Omental fat pad (tissue), 4 donors: Measurements from ENCODE around the gene C11orf97. TPM values are rescaled to one million over a fixed set of nuclear protein-coding genes. Genes with fewer than 3 reads are reported as not detected.

Source experiments
- ATAC-seq: fragments of 150-250 bp; one replicate; pipeline ENCODE4 v1.9.1; 2016; ENCODE audit warnings: mild to moderate bottlenecking, moderate library complexity; ENCODE audit not compliant: low FRiP score
- DNase-seq: peaks from one replicate; pipeline ENCODE4 v3.0.0-alpha.2; 2019; ENCODE audit warnings: low spot score
- total RNA-seq, 4 donors: library from RNA; depleted of rRNA; stranded (reverse); fragments of >200 nt; gene quantifications; one replicate each; pipeline ENCODE4 v1.1.0, GENCODE V29; 2016
- TF ChIP-seq, protein P1 (sequence below), 3 donors: fragments of 450-650 bp; IDR thresholded peaks; one replicate each; pipeline ENCODE4 v1.5.1; 2016 to 2017; ENCODE audit warnings: antibody characterized with exemption in 3 of 3, mild to moderate bottlenecking in 3 of 3, moderate library complexity in 2 of 3

Gene C11orf97
- total RNA-seq, 4 donors from 2014 or later: not detected

DNA sequence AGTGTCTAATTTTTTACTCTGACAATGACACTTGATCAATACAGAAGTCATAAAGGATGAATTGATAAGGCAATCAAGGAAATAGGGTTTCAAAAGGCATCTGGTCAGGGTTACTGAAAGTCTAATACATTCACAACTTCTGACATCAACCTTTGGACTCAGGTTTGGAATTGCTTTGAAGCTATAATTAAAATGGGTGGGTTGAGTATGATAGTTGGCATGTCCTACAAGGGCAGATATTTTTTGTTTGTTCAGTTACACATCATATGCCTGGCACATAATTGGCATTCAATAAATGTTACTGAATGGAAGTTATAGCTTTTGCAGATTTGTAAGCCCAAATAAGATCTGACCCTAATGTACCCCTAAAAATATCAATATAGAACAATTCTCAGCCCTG, 24.1 kb downstream of the C11orf97 start:
- DNase-seq (no peak), ATAC-seq (no peak)
- TF ChIP-seq, protein P1, sequence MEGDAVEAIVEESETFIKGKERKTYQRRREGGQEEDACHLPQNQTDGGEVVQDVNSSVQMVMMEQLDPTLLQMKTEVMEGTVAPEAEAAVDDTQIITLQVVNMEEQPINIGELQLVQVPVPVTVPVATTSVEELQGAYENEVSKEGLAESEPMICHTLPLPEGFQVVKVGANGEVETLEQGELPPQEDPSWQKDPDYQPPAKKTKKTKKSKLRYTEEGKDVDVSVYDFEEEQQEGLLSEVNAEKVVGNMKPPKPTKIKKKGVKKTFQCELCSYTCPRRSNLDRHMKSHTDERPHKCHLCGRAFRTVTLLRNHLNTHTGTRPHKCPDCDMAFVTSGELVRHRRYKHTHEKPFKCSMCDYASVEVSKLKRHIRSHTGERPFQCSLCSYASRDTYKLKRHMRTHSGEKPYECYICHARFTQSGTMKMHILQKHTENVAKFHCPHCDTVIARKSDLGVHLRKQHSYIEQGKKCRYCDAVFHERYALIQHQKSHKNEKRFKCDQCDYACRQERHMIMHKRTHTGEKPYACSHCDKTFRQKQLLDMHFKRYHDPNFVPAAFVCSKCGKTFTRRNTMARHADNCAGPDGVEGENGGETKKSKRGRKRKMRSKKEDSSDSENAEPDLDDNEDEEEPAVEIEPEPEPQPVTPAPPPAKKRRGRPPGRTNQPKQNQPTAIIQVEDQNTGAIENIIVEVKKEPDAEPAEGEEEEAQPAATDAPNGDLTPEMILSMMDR (IDR thresholded peaks at IDR 0.05): no peak

DNA sequence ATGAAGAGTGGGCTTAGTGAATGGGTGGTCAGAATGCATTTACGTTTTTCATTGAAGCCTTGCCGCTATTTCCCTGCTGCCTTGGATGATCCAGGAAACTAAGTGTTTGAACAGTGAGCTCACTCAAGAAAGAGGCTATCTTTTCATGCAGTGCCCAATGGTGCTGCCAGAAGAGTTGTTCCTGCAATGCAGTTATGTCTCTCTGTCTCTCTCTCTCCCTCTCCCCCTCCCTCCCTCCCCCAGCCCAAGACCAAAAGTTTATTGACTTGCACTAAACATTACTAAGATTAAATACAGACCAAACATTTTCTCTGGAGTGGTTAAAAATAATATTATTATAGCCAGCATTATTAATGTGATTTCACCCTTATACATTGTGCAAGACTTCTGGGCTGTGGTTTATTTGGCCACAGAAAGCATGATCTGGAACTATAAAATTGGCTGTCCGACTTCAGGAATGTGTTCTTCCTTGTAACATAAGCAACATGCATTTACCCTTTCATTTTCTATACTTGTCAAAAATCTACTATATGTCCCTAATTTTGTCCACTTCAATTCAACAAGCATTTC, 24.9 kb downstream of the C11orf97 start:
- ATAC-seq: peak; percentile 68
- TF ChIP-seq, protein P1 (IDR thresholded peaks at IDR 0.05): no peak

DNA sequence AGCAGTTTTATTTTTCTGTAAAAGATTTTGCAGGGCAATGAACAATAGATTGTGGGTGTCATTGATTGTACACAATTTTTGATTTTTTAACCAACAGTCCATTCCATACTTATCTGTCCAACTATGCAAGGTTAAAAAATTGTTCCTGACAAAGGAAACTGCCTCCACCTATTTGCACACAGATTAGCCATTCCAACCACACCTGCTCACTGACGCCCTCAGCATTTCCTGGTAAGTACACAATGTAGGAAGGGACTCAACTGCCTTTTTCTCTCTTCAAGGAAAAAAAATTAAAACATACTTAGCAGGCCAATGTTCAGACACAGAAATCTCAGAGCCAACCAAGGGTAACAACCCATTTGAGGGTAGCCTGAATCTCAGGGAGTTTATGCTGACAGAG, 27.2 kb downstream of the C11orf97 start:
- DNase-seq (no peak), ATAC-seq (no peak)
- TF ChIP-seq, protein P1 (IDR thresholded peaks at IDR 0.05): no peak

More for the DNA sequence above, 24.9 kb downstream of the C11orf97 start:
- no peak for DNase-seq

DNA sequence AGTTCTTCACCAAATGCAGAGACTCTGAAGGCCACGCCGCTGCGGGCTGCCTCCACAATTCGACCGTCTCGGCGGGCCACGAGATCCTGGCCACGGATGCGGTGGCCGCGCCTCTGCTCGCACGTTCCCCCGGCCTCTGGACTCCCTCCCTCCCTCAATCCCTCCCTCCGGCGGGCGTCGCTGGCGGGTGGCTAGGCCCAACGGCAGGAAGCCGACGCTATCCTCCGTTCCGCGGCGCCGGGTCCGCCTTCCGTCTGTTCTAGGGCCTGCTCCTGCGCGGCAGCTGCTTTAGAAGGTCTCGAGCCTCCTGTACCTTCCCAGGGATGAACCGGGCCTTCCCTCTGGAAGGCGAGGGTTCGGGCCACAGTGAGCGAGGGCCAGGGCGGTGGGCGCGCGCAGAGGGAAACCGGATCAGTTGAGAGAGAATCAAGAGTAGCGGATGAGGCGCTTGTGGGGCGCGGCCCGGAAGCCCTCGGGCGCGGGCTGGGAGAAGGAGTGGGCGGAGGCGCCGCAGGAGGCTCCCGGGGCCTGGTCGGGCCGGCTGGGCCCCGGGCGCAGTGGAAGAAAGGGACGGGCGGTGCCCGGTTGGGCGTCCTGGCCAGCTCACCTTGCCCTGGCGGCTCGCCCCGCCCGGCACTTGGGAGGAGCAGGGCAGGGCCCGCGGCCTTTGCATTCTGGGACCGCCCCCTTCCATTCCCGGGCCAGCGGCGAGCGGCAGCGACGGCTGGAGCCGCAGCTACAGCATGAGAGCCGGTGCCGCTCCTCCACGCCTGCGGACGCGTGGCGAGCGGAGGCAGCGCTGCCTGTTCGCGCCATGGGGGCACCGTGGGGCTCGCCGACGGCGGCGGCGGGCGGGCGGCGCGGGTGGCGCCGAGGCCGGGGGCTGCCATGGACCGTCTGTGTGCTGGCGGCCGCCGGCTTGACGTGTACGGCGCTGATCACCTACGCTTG, 31.7 kb downstream of the C11orf97 start, which contains the start of gene FUT4:
FUT4 (plus strand) TSS at position 227 of the 951 bp plus-strand sequence; CDS start at position 440, 213 bp downstream.
- TF ChIP-seq, protein P1 (IDR thresholded peaks at IDR 0.05): no peak
- ATAC-seq: peak; percentile 96
- peak; percentile 44 for DNase-seq

DNA sequence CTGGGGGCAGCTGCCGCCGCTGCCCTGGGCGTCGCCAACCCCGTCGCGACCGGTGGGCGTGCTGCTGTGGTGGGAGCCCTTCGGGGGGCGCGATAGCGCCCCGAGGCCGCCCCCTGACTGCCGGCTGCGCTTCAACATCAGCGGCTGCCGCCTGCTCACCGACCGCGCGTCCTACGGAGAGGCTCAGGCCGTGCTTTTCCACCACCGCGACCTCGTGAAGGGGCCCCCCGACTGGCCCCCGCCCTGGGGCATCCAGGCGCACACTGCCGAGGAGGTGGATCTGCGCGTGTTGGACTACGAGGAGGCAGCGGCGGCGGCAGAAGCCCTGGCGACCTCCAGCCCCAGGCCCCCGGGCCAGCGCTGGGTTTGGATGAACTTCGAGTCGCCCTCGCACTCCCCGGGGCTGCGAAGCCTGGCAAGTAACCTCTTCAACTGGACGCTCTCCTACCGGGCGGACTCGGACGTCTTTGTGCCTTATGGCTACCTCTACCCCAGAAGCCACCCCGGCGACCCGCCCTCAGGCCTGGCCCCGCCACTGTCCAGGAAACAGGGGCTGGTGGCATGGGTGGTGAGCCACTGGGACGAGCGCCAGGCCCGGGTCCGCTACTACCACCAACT, 32.5 kb downstream of the C11orf97 start:
- TF ChIP-seq, protein P1 (IDR thresholded peaks at IDR 0.05): no peak
- ATAC-seq (peak; percentile 21), DNase-seq (no peak)

DNA sequence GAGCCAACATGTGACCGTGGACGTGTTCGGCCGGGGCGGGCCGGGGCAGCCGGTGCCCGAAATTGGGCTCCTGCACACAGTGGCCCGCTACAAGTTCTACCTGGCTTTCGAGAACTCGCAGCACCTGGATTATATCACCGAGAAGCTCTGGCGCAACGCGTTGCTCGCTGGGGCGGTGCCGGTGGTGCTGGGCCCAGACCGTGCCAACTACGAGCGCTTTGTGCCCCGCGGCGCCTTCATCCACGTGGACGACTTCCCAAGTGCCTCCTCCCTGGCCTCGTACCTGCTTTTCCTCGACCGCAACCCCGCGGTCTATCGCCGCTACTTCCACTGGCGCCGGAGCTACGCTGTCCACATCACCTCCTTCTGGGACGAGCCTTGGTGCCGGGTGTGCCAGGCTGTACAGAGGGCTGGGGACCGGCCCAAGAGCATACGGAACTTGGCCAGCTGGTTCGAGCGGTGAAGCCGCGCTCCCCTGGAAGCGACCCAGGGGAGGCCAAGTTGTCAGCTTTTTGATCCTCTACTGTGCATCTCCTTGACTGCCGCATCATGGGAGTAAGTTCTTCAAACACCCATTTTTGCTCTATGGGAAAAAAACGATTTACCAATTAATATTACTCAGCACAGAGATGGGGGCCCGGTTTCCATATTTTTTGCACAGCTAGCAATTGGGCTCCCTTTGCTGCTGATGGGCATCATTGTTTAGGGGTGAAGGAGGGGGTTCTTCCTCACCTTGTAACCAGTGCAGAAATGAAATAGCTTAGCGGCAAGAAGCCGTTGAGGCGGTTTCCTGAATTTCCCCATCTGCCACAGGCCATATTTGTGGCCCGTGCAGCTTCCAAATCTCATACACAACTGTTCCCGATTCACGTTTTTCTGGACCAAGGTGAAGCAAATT, 33.3 kb downstream of the C11orf97 start:
- TF ChIP-seq, protein P1 (IDR thresholded peaks at IDR 0.05): no peak
- no peak for DNase-seq
- no peak for ATAC-seq
